Measurements from ENCODE around the gene CTSA. TPM values are rescaled to one million over a fixed set of nuclear protein-coding genes. Genes with fewer than 3 reads are reported as not detected.

CTSA gene
- total RNA-seq, 1 donor from 2014 or later = 82.0 TPM

DNA sequence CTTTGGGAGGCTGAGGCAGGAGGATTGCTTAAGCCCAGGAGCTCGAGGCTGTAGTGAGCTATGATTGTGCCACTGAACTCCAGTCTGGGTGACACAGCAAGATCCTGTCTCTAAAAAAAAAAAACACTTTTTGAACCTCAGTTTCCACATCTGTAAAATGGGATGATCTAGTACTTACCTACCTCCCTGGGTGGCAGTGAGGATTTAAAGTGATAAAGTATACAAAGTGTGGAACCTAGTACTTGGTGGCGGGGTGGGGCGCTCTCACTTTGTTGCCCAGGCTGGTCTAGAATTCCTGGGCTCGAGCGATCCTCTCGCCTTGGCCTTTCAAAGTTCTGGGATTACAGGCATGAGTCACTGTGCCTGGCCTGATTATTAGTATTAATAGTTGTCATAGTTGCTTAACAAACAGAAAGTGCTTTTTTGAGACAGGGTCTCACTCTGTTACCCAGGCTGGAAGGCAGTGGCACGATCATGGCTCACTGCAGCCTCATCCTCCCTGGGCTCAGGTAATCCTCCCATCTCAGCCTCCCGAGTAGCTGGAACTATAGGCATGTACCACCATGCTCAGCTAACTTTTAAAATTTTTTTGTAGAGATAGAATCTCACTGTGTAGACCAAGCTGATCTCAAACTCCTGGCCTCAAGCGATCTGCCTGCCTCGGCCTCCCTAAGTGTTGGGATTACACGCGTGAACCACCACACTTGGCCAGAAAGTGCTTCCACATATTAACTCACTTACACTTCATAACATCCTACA, 27.8 kb downstream of the CTSA start:
- Histone ChIP-seq H3K4me3 (no peak overlapping the region), H3K27ac (peak overlapping the region; percentile 37 to 50), H3K27me3 (no peaks in the 10 kb centered on the region), H3K4me1 (peaks cover under 1 to 10% of the 10 kb centered on the region in 2 donors), H3K36me3 (no peaks in the 10 kb centered on the region), H3K9me3 (no peaks in the 10 kb centered on the region)
- DNase-seq (ENCODE audit: low spot score in 2 of 2) = no peak
- TF ChIP-seq, protein P1, sequence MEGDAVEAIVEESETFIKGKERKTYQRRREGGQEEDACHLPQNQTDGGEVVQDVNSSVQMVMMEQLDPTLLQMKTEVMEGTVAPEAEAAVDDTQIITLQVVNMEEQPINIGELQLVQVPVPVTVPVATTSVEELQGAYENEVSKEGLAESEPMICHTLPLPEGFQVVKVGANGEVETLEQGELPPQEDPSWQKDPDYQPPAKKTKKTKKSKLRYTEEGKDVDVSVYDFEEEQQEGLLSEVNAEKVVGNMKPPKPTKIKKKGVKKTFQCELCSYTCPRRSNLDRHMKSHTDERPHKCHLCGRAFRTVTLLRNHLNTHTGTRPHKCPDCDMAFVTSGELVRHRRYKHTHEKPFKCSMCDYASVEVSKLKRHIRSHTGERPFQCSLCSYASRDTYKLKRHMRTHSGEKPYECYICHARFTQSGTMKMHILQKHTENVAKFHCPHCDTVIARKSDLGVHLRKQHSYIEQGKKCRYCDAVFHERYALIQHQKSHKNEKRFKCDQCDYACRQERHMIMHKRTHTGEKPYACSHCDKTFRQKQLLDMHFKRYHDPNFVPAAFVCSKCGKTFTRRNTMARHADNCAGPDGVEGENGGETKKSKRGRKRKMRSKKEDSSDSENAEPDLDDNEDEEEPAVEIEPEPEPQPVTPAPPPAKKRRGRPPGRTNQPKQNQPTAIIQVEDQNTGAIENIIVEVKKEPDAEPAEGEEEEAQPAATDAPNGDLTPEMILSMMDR (IDR thresholded peaks at IDR 0.05) = no peak
- intact Hi-C loops (cut with DNase I) = no loop called here

DNA sequence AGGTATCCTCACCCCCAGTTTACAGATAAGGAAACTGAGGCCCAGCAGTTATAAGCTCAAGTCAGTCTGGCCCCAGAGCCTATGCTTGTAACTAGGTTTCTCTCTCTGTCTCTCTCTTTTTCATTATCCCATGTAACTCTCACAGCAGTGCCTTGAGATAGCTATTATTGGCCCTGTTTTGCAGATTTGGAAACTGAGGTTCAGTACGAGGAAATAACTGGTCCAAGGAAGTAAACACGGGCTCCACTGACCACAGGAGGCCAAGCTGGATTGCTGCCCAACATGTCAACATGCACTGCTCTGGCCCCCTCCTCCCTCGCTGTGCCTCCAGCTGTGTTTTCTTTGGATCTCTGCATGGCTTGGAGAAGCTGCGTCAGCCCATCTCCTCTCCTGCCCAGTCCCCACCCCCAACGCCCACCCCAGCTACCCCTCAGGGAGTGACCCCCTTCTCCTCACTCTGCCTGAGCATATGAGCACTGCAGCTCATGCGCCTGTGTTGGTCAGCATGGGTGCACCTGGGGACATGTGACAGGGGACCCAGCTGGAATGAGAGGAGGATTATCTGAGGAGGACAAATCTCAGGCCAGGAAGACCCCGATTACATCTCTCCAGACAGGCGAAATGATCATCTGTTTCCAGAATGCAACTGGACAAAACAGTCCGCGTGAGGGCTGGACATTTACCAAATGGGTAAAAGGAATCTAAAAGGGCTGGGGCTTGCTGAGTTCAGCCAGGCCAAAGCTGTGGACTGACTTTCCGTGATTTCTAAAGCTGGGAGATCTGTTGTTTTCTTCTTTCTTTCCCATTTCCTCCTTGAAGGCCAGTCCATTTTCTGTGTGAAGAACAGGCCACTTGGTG, 28.6 kb downstream of the CTSA start:
- Histone ChIP-seq H3K27me3 (no peaks in the 10 kb centered on the region), H3K27ac (peak overlapping the region; percentile 37 to 50), H3K36me3 (no peaks in the 10 kb centered on the region), H3K4me3 (no peak overlapping the region), H3K4me1 (peaks cover 7 to 16% of the 10 kb centered on the region in 2 donors), H3K9me3 (no peaks in the 10 kb centered on the region)
- intact Hi-C loops (cut with DNase I) = no loop called here
- no peak for DNase-seq (ENCODE audit: low spot score in 2 of 2)
- TF ChIP-seq, protein P1 (IDR thresholded peaks at IDR 0.05) = no peak

DNA sequence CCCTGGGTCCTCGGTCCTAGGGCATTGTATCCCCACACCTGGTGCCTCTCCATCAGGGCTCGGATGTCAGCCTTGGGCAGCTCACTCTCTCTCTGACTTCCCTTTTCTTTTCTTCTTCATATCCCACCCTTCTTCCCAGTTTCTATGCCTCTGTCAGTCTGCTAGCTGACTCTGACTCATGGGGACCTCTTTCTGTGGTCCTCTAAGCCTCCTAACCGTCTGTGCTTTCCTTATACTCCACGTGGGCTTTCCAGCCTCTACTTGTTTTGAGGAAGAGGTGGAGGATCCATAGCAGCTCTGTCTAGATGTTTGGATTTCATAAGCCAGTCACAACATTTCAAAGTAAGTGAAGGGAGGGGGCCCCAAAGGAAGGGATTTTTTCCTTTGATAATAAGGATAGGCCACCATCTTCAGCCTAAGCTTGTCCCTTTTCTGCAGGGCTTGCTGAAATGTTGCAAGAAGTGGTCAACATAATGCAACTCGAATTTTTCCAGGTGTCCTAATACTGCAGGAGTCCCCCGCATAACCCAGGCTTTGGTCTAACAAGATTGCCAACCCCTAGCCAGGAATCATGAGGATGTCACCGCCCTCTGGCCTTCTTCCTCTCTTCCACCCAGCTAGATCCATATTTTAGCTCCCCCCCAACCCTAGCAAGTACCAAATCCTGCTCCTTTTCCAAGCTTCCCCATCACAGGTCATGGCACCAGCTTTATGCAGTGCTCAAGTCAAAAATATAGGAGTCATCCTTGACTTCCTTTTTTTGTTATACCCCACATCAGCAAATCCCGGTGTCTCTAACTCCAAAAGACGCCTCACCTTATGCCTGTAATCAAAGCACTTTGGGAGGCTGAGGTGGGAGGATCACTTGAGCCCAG, 29.6 kb downstream of the CTSA start:
- TF ChIP-seq, protein P1 (IDR thresholded peaks at IDR 0.05) = no peak
- intact Hi-C loops (cut with DNase I) = no loop called here

DNA sequence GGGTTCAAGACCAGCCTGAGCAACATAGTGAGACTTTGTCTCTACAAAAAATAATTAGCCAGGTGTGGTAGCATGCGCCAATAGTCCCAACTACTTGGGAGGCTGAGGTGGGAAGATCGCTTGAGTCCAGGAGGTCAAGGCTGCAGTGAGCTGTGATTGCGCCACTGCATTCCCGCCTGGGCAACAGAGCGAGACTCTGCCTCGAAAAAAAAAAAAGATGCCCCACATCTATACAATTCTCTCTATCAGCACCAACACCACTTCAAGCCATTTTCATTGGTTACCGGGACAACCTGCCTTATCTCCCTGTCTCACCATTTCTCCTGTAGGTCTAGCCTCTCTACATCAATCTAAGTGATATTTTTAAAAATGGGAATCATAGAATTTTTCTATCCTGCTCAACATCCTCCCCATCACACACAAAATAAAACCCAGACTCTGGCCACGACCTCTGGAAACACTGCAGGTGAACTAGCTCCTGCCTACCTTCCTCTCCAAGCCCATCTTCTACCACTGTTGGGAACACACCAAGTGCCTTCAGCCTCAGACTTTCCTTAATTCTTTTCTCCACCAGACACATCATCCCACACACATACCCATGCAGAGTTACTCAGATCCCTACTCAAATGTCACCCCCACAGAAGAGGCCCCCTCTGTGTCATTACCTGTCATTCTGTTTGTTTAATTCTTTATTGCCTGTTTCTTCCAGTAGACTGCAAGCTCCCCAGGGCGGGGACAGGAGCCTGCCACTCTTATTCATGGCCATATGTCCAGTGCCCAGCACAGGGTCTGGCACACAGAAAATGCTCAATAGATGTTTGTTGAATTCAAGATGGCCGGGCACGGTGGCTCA, 30.4 kb downstream of the CTSA start:
- no peaks in the 10 kb centered on the region for H3K9me3 ChIP-seq
- intact Hi-C loops (cut with DNase I) = no loop called here
- H3K4me1 ChIP-seq = peaks cover 7 to 16% of the 10 kb centered on the region in 2 donors

More for the DNA sequence above, 29.6 kb downstream of the CTSA start:
- Histone ChIP-seq H3K36me3 (no peaks in the 10 kb centered on the region), H3K9me3 (no peaks in the 10 kb centered on the region), H3K27me3 (no peaks in the 10 kb centered on the region), H3K4me3 (no peak overlapping the region), H3K27ac (peak overlapping the region; percentile 33 to 50), H3K4me1 (peaks cover 7 to 16% of the 10 kb centered on the region in 2 donors)
- no peak for DNase-seq (ENCODE audit: low spot score in 2 of 2)

More for the DNA sequence above, 30.4 kb downstream of the CTSA start:
- Histone ChIP-seq H3K4me3 (no peak overlapping the region), H3K36me3 (no peaks in the 10 kb centered on the region), H3K27me3 (no peaks in the 10 kb centered on the region), H3K27ac (no peak overlapping the region)
- DNase-seq (ENCODE audit: low spot score in 2 of 2) = no peak
- TF ChIP-seq, protein P1 (IDR thresholded peaks at IDR 0.05) = no peak
